GM12878 (cell line): ENCODE data around the gene KRTAP9-1. TPM values are rescaled to one million over a fixed set of nuclear protein-coding genes. Genes with fewer than 3 reads are reported as not detected.

Source experiments
- ATAC-seq: fragments of 200-7000 bp; cut with Tn5 transposase; 3 replicates; pipeline ENCODE4 v1.9.1; 2020; ENCODE audit warnings: mild to moderate bottlenecking, moderate library complexity
- BruUV-seq: library from RNA; stranded (reverse); fragments of 400-500 nt; replicated peaks from 2 replicates; lab custom pipeline; 2021; lab: Mats Ljungman, UMichigan
- CTCF ChIA-PET: fragments of 300-600 bp; sonication (Branson Sonifier 250); formaldehyde crosslinking; extraction: SDS; loops from one replicate; lab custom pipeline; 2021; ENCODE audit warnings: inconsistent platforms; lab: Yijun Ruan, JAX
- POLR2A ChIA-PET: fragments of 350-600 bp; formaldehyde crosslinking; extraction: SDS; loops from one replicate; lab custom pipeline; 2021; ENCODE audit warnings: inconsistent platforms; lab: Charles Lee
- RAD21 ChIA-PET: fragments of 300-600 bp; sonication (Branson Sonifier 250); formaldehyde crosslinking; loops from one replicate; lab custom pipeline; 2023; ENCODE audit warnings: antibody characterized with exemption; ENCODE audit not compliant: unreplicated experiment; lab: Charles Lee
- SMC1A ChIA-PET: fragments of 300-600 bp; sonication (Branson Sonifier 250); formaldehyde crosslinking; loops from one replicate; lab custom pipeline; 2023; ENCODE audit not compliant: unreplicated experiment, uncharacterized antibody; lab: Charles Lee
- DNase-seq: peaks from one replicate; pipeline ENCODE4 v3.0.0-alpha.2; 2011; ENCODE audit warnings: low read depth, low spot score
- FAIRE-seq: peaks from 3 replicates; lab custom pipeline; 2011; peaks lifted over from hg19 to GRCh38; lab: Jason Lieb, UNC
- H2AFZ ChIP-seq: 2 replicates; pipeline ENCODE4 v1.6.0; 2011; ENCODE audit warnings: low read depth, low read length, control low read depth; ENCODE audit not compliant: control insufficient read depth
- H3K27ac ChIP-seq: 2 replicates; pipeline ENCODE4 v1.5.1; 2011; ENCODE audit warnings: control low read depth; ENCODE audit not compliant: control insufficient read depth, insufficient read depth
- H3K27me3 ChIP-seq, 2 experiments: replicated peaks in 1 of 2; 2 replicates each; pipeline versions ENCODE4 v1.6.0 to v1.6.1; 2011; ENCODE audit warnings: low read length in 1 of 2; ENCODE audit not compliant: control insufficient read depth in 2 of 2, insufficient read depth in 2 of 2
- H3K36me3 ChIP-seq, 2 experiments: 2 replicates each; pipeline ENCODE4 v1.5.1; 2011; ENCODE audit warnings: low read length in 1 of 2; ENCODE audit not compliant: control insufficient read depth in 2 of 2, insufficient read depth in 2 of 2
- H3K4me1 ChIP-seq: 2 replicates; pipeline ENCODE4 v1.6.1; 2011; ENCODE audit warnings: mild to moderate bottlenecking, low read length, moderate library complexity, mixed read lengths; ENCODE audit not compliant: control insufficient read depth, insufficient read depth
- H3K4me2 ChIP-seq: 2 replicates; pipeline ENCODE4 v1.6.0; 2011; ENCODE audit warnings: control low read depth; ENCODE audit not compliant: control insufficient read depth, insufficient read depth
- H3K4me3 ChIP-seq: fragments of 200-600 bp; sonication (generic); 2 replicates; pipeline ENCODE4 v1.5.1; 2016
- H3K79me2 ChIP-seq: 2 replicates; pipeline ENCODE4 v1.6.0; 2011; ENCODE audit warnings: low read length; ENCODE audit not compliant: control insufficient read depth, insufficient read depth
- H3K9ac ChIP-seq: 2 replicates; pipeline ENCODE4 v1.8.0; 2011; ENCODE audit warnings: low read length, control low read depth, mixed read lengths; ENCODE audit not compliant: control insufficient read depth, insufficient read depth
- H3K9me3 ChIP-seq: replicated peaks from 3 replicates; pipeline ENCODE4 v1.5.1; 2011; ENCODE audit warnings: mild to moderate bottlenecking, low read length; ENCODE audit not compliant: control insufficient read depth, insufficient read depth
- H4K20me1 ChIP-seq: 2 replicates; pipeline ENCODE4 v1.6.0; 2011; ENCODE audit not compliant: control insufficient read depth, insufficient read depth
- CBFB ChIP-seq: IDR thresholded peaks from 2 replicates; pipeline ENCODE4 v1.6.1; 2016; ENCODE audit warnings: antibody characterized with exemption, low read depth
- FOXM1 ChIP-seq: IDR thresholded peaks from 2 replicates; pipeline ENCODE4 v1.6.1; 2012; ENCODE audit warnings: low read depth, mild to moderate bottlenecking, inconsistent platforms, low read length, moderate library complexity
- HCFC1 ChIP-seq: fragments of 150-350 bp; IDR thresholded peaks from 2 replicates; pipeline ENCODE4 v1.6.1; 2014; ENCODE audit warnings: low read length
- JUND ChIP-seq: IDR thresholded peaks from 2 replicates; pipeline ENCODE4 v1.6.1; 2012; ENCODE audit warnings: low read depth, mild to moderate bottlenecking, low read length, improper control_type of control experiment, moderate library complexity
- KAT2A ChIP-seq: conservative IDR thresholded peaks from 2 replicates; pipeline ENCODE4 v1.6.1; 2011; ENCODE audit warnings: low read depth, low read length; ENCODE audit not compliant: control insufficient read depth
- MYB ChIP-seq: fragments of 150-350 bp; IDR thresholded peaks from 2 replicates; pipeline ENCODE4 v1.6.1; 2014; ENCODE audit warnings: mild to moderate bottlenecking, low read depth, low read length, borderline replicate concordance
- POU2F2 ChIP-seq: IDR thresholded peaks from 3 replicates; pipeline ENCODE4 v1.6.1; 2011; ENCODE audit warnings: low read depth, mild to moderate bottlenecking, low read length, borderline replicate concordance
- RFX5 ChIP-seq: IDR thresholded peaks from 2 replicates; pipeline ENCODE4 v1.6.1; 2011; ENCODE audit warnings: low read depth, low read length, improper control_type of control experiment
- SMAD1 ChIP-seq: fragments of 450-650 bp; IDR thresholded peaks from 2 replicates; pipeline ENCODE4 v1.6.1; 2018; ENCODE audit warnings: mild to moderate bottlenecking, low read depth; ENCODE audit not compliant: partially characterized antibody
- ZNF217 ChIP-seq: fragments of 450-650 bp; IDR thresholded peaks from 2 replicates; pipeline ENCODE4 v1.6.1; 2017; ENCODE audit warnings: antibody characterized with exemption, mild to moderate bottlenecking
- WGBS: methylation state at CpG from one replicate; pipeline ENCODE4 v1.1.6; 2016; ENCODE audit warnings: low lambda C conversion rate; ENCODE audit not compliant: insufficient replicate concordance, insufficient coverage; ENCODE audit errors: missing lambda C conversion rate; 5-methylcytosine and 5-hydroxymethylcytosine counted together
- in situ Hi-C: fragments of 300-500 bp; cut with MboI; formaldehyde crosslinking; loops from 9 replicates; pipeline ENCODE4 v1.14.3; 2018; ENCODE audit warnings: mixed read lengths
- intact Hi-C: fragments of 100-400 bp; cut with micrococcal nuclease; formaldehyde crosslinking; loops from one replicate; pipeline ENCODE4 v1.14.2; 2022; ENCODE audit not compliant: unreplicated experiment
- polyA plus RNA-seq, 11 experiments: library from polyadenylated mRNA; depleted of rRNA in 4 of 11; unstranded in 6 of 11; stranded (reverse) in 5 of 11; fragments of >200 nt; fragmentation: Nextera tagmentation in 4 of 11; fragmentation: Illumina TruSeq in 1 of 11; extraction: Ambion mirVana in 4 of 11; extraction: Trizol in 1 of 11; gene quantifications; 1 replicate in 1 of 11; 2 replicates in 10 of 11; pipeline versions ENCODE4 v1.2.1 to v1.2.3, GENCODE V29; 2011 to 2016; ENCODE audit warnings: inconsistent platforms in 2 of 11, missing spikeins in 2 of 11, low read depth in 1 of 11
- total RNA-seq, 4 experiments: library from RNA; depleted of rRNA in 3 of 4; stranded (reverse); fragments of >200 nt in 3 of 4; fragmentation: Illumina TruSeq in 1 of 4; extraction: Trizol in 1 of 4; gene quantifications; 2 replicates each; pipeline versions ENCODE4 v1.2.1 to v1.2.3, GENCODE V29; 2013 to 2021
- TF ChIP-seq, protein P1 (sequence below): fragments of 450-650 bp; IDR thresholded peaks from 2 replicates; pipeline ENCODE4 v1.6.1; 2017; ENCODE audit warnings: antibody characterized with exemption, mild to moderate bottlenecking, moderate library complexity
- TF ChIP-seq, protein P2 (sequence below): fragments of 450-650 bp; IDR thresholded peaks from 2 replicates; pipeline ENCODE4 v1.6.1; 2016; ENCODE audit warnings: mild to moderate bottlenecking, moderate library complexity, borderline replicate concordance
- TF ChIP-seq, protein P3 (sequence below): fragments of 450-650 bp; formaldehyde crosslinking; IDR thresholded peaks from 2 replicates; pipeline ENCODE4 v1.4.0; 2022; ENCODE audit warnings: mild to moderate bottlenecking, moderate library complexity

Gene KRTAP9-1
- total and polyA plus RNA-seq, 10 of the 15 experiments (the other 5 are each of a cell fraction or from before 2014, with no cell fraction given) = not detected

DNA sequence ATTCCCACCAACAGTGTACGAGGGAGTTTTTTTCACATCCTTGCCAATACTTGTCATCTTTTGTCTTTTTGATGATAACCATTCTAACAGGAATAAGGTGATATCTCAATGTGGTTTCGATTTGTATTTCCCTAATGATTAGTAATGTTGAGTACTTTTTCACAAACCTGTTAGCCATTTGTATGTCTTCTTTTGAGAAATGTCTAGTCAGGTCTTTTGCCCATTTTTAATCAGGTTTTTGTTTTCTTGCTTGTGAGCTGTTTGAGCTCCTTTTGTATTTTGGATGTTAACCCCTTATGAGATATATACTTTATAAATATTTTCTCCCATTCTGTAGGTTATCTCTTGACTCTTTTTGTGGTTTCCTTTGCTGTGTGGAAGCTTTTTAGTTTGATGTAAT is 38.2 kb upstream of the KRTAP9-1 start:
- no peaks in the 10 kb centered on the region for H3K4me1 ChIP-seq
- H2AFZ ChIP-seq = no peak overlapping the region
- SMC1A ChIA-PET = no interaction called here
- WGBS = 4% methylated on average over 2 of the region's 2 CpGs
- no peaks in the 10 kb centered on the region for H4K20me1 ChIP-seq
- DNase-seq (no peak), ATAC-seq (no peak), FAIRE-seq (no peak)
- no peak overlapping the region for H3K9ac ChIP-seq
- H3K4me2 ChIP-seq = no peak overlapping the region
- no peaks in the 10 kb centered on the region for H3K36me3 ChIP-seq
- intact Hi-C loops = no loop called here
- no peaks in the 10 kb centered on the region for H3K27me3 ChIP-seq
- BruUV-seq = no TSS peak
- no peak overlapping the region for H3K27ac ChIP-seq
- POLR2A ChIA-PET = no interaction called here
- H3K9me3 ChIP-seq = no peaks in the 10 kb centered on the region
- in situ Hi-C loops = no loop called here
- no peaks in the 10 kb centered on the region for H3K79me2 ChIP-seq
- CTCF ChIA-PET = no interaction called here
- RAD21 ChIA-PET = no interaction called here
- H3K4me3 ChIP-seq = no peak overlapping the region
- TF ChIP-seq POU2F2 (no peak), JUND (no peak), KAT2A (no peak), ZNF217 (no peak), FOXM1 (no peak), HCFC1 (no peak), RFX5 (no peak), SMAD1 (no peak), CBFB (no peak), MYB (no peak)
- TF ChIP-seq, protein P1, sequence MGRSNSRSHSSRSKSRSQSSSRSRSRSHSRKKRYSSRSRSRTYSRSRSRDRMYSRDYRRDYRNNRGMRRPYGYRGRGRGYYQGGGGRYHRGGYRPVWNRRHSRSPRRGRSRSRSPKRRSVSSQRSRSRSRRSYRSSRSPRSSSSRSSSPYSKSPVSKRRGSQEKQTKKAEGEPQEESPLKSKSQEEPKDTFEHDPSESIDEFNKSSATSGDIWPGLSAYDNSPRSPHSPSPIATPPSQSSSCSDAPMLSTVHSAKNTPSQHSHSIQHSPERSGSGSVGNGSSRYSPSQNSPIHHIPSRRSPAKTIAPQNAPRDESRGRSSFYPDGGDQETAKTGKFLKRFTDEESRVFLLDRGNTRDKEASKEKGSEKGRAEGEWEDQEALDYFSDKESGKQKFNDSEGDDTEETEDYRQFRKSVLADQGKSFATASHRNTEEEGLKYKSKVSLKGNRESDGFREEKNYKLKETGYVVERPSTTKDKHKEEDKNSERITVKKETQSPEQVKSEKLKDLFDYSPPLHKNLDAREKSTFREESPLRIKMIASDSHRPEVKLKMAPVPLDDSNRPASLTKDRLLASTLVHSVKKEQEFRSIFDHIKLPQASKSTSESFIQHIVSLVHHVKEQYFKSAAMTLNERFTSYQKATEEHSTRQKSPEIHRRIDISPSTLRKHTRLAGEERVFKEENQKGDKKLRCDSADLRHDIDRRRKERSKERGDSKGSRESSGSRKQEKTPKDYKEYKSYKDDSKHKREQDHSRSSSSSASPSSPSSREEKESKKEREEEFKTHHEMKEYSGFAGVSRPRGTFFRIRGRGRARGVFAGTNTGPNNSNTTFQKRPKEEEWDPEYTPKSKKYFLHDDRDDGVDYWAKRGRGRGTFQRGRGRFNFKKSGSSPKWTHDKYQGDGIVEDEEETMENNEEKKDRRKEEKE = no peak
- TF ChIP-seq, protein P2, sequence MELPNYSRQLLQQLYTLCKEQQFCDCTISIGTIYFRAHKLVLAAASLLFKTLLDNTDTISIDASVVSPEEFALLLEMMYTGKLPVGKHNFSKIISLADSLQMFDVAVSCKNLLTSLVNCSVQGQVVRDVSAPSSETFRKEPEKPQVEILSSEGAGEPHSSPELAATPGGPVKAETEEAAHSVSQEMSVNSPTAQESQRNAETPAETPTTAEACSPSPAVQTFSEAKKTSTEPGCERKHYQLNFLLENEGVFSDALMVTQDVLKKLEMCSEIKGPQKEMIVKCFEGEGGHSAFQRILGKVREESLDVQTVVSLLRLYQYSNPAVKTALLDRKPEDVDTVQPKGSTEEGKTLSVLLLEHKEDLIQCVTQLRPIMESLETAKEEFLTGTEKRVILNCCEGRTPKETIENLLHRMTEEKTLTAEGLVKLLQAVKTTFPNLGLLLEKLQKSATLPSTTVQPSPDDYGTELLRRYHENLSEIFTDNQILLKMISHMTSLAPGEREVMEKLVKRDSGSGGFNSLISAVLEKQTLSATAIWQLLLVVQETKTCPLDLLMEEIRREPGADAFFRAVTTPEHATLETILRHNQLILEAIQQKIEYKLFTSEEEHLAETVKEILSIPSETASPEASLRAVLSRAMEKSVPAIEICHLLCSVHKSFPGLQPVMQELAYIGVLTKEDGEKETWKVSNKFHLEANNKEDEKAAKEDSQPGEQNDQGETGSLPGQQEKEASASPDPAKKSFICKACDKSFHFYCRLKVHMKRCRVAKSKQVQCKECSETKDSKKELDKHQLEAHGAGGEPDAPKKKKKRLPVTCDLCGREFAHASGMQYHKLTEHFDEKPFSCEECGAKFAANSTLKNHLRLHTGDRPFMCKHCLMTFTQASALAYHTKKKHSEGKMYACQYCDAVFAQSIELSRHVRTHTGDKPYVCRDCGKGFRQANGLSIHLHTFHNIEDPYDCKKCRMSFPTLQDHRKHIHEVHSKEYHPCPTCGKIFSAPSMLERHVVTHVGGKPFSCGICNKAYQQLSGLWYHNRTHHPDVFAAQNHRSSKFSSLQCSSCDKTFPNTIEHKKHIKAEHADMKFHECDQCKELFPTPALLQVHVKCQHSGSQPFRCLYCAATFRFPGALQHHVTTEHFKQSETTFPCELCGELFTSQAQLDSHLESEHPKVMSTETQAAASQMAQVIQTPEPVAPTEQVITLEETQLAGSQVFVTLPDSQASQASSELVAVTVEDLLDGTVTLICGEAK = no peak
- TF ChIP-seq, protein P3, sequence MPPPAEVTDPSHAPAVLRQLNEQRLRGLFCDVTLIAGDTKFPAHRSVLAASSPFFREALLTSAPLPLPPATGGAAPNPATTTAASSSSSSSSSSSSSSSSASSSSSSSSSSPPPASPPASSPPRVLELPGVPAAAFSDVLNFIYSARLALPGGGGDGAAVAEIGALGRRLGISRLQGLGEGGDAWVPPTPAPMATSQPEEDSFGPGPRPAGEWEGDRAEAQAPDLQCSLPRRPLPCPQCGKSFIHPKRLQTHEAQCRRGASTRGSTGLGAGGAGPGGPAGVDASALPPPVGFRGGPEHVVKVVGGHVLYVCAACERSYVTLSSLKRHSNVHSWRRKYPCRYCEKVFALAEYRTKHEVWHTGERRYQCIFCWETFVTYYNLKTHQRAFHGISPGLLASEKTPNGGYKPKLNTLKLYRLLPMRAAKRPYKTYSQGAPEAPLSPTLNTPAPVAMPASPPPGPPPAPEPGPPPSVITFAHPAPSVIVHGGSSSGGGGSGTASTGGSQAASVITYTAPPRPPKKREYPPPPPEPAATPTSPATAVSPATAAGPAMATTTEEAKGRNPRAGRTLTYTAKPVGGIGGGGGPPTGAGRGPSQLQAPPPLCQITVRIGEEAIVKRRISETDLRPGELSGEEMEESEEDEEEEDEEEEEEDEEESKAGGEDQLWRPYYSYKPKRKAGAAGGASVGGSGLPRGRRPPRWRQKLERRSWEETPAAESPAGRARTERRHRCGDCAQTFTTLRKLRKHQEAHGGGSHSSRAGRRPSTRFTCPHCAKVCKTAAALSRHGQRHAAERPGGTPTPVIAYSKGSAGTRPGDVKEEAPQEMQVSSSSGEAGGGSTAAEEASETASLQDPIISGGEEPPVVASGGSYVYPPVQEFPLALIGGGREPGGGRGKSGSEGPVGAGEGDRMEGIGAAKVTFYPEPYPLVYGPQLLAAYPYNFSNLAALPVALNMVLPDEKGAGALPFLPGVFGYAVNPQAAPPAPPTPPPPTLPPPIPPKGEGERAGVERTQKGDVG = no peak
